Subcutaneous abdominal adipose tissue (tissue), 5 donors: ENCODE results near the gene A1BG.

Experiments
- H3K27ac ChIP-seq: one replicate; pipeline ENCODE4 v1.7.0; 2013; ENCODE audit warnings: low read depth, mild to moderate bottlenecking, inconsistent platforms, low read length, moderate library complexity
- H3K27me3 ChIP-seq, 5 donors: one replicate each; pipeline ENCODE4 v1.7.0; 2013; ENCODE audit warnings: low read length in 5 of 5, inconsistent platforms in 1 of 5; ENCODE audit not compliant: control insufficient read depth in 5 of 5, insufficient read depth in 4 of 5
- H3K36me3 ChIP-seq, 5 donors: one replicate each; pipeline ENCODE4 v1.7.0; 2013; ENCODE audit warnings: low read length in 5 of 5; ENCODE audit not compliant: control insufficient read depth in 5 of 5, insufficient read depth in 5 of 5
- H3K4me1 ChIP-seq, 5 donors: one replicate each; pipeline ENCODE4 v1.7.0; 2013; ENCODE audit warnings: low read length in 5 of 5, mild to moderate bottlenecking in 3 of 5, moderate library complexity in 1 of 5; ENCODE audit not compliant: control insufficient read depth in 5 of 5, insufficient read depth in 5 of 5
- H3K4me3 ChIP-seq, 5 donors: one replicate each; pipeline ENCODE4 v1.7.0; 2013; ENCODE audit warnings: low read length in 5 of 5, low read depth in 1 of 5
- H3K9ac ChIP-seq, 5 donors: one replicate each; pipeline ENCODE4 v1.7.0; 2013; ENCODE audit warnings: low read length in 5 of 5, mild to moderate bottlenecking in 4 of 5, moderate library complexity in 3 of 5
- H3K9me3 ChIP-seq, 5 donors: one replicate each; pipeline ENCODE4 v1.7.0; 2013; ENCODE audit warnings: low read length in 5 of 5; ENCODE audit not compliant: control insufficient read depth in 5 of 5
- donor health status: healthy.
- donor health status: healthy.
- donor health status: healthy.
- donor health status: healthy.
- donor health status: healthy.

The A1BG gene

DNA sequence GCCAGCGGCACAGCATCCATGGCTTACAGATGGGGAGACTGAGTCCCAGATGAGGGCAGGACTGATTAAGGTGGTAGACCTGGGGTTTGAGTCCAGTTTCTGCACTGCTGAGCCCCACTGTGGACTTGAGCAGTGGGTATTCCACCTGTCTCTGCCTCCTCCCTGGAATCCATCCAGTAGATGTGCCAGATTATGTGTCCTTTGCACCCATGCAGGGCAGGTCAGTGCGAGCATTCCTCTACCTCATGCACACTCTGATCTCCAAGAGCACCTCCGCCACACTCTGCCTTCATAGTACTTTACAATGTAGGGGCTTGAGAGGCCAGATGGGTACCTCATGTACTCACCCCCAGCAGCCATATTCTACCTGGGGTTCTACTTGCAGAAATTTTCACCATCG is 16.5 kb downstream of the A1BG start:
- H3K36me3 ChIP-seq: peaks cover 0 to 62% (median 53%) of the 10 kb centered on the region in 5 donors
- H3K27me3 ChIP-seq: no peaks in the 10 kb centered on the region

DNA sequence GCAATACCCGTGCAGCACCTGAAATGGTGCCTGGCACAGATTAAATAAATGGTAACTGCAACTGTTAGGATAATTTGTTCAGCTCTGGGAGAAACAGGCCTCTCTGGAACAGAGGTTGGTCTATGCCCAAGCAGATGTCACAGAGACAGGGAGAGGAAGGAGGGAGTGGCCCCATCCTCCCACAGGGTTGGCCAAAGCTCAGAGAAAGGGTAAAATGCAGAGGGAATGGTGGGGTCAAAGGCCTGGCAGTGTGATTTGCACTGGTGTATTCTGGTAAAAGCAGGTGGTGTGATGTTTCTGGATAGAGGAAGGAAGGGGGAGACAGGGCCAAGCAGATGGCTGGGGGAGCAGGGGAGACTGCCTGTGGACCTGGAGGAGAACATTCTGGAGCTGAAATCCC is 17.1 kb downstream of the A1BG start:
- peaks cover 0 to 57% (median 52%) of the 10 kb centered on the region in 5 donors for H3K36me3 ChIP-seq
- no peak overlapping the region for H3K9ac ChIP-seq

More for the DNA sequence above, 16.5 kb downstream of the A1BG start:
- Histone ChIP-seq H3K4me1 (peaks cover 0 to 8% (median 3%) of the 10 kb centered on the region in 5 donors), H3K9ac (no peak overlapping the region), H3K27ac (no peak overlapping the region), H3K4me3 (no peak overlapping the region), H3K9me3 (no peaks in the 10 kb centered on the region)

DNA sequence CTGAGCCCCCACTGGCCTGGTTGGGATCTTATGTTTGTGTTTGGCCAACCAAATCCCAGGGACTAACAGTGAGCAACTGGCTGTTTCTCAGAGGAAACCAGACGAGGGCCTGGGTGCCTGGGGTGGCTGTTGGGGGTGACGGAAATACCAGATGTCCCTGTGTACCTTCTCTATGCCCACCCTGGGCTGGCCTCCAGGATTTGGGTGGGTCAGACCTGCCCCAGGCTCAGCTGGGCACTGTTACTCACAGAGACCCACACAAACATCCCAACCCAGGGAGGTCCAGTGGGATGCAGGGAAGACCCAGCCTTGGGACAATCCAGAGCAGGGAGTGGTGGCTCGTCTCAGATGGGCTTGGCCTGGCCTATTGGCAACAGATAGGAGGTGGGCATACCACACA is 17.7 kb downstream of the A1BG start:
- H3K9ac ChIP-seq: no peak overlapping the region
- peaks cover 0 to 52% (median 51%) of the 10 kb centered on the region in 5 donors for H3K36me3 ChIP-seq
- no peak overlapping the region for H3K4me3 ChIP-seq
- H3K4me1 ChIP-seq: peaks cover 0 to 9% (median 3%) of the 10 kb centered on the region in 5 donors
- H3K27ac ChIP-seq: no peak overlapping the region
- no peaks in the 10 kb centered on the region for H3K27me3 ChIP-seq
- H3K9me3 ChIP-seq: no peaks in the 10 kb centered on the region

More for the DNA sequence above, 17.1 kb downstream of the A1BG start:
- no peaks in the 10 kb centered on the region for H3K9me3 ChIP-seq
- H3K4me3 ChIP-seq: no peak overlapping the region
- no peaks in the 10 kb centered on the region for H3K27me3 ChIP-seq
- H3K4me1 ChIP-seq: peaks cover 0 to 8% (median 3%) of the 10 kb centered on the region in 5 donors
- H3K27ac ChIP-seq: no peak overlapping the region

DNA sequence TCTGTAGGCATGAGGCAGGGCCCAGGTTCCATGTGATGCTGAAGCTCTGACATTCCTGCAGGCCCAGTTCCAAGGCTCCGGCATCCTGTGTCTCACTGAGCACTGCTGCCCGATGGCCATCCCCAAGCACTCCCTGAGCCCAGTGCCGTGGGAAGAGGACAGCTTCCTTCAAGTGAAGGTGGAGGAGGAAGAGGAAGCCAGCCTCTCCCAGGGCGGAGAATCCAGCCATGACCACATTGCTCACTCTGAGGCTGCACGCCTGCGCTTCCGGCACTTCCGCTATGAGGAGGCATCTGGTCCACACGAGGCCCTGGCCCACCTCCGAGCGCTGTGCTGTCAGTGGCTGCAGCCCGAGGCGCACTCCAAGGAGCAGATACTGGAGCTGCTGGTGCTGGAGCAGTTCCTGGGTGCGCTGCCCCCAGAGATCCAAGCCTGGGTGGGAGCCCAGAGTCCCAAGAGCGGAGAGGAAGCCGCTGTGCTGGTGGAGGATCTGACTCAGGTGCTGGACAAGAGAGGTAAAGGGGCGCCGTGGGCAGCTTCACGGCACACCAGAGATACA is 18.5 kb downstream of the A1BG start:
- Histone ChIP-seq H3K4me3 (no peak overlapping the region), H3K9ac (no peak overlapping the region), H3K9me3 (no peaks in the 10 kb centered on the region), H3K36me3 (peaks cover 0 to 48% (median 46%) of the 10 kb centered on the region in 5 donors), H3K27me3 (no peaks in the 10 kb centered on the region), H3K4me1 (peaks cover 0 to 10% (median 2%) of the 10 kb centered on the region in 5 donors), H3K27ac (no peak overlapping the region)

DNA sequence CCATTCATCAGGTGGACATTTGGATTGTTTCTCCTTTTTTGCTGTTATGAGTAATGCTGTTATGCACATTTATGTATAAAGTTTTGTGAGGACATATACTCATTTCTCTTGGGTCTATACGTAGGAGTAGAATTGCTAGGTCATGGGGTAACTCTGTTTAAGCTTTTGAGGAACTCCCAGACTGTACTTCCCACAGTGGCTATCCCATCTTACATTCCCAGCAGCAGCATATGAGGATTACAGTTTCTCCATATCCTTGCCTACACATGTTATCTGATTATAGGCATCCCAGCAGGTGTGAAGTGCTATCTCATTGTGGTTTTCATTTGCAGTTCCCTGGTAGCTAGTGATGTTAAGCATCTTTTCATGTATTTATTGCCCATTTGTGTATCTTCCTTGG is 20.6 kb downstream of the A1BG start:
- Histone ChIP-seq H3K9ac (no peak overlapping the region), H3K9me3 (no peaks in the 10 kb centered on the region), H3K4me1 (peaks cover 0 to 19% (median 7%) of the 10 kb centered on the region in 5 donors), H3K27ac (no peak overlapping the region), H3K36me3 (peaks cover 0 to 29% (median 28%) of the 10 kb centered on the region in 5 donors), H3K27me3 (no peaks in the 10 kb centered on the region), H3K4me3 (no peak overlapping the region)

DNA sequence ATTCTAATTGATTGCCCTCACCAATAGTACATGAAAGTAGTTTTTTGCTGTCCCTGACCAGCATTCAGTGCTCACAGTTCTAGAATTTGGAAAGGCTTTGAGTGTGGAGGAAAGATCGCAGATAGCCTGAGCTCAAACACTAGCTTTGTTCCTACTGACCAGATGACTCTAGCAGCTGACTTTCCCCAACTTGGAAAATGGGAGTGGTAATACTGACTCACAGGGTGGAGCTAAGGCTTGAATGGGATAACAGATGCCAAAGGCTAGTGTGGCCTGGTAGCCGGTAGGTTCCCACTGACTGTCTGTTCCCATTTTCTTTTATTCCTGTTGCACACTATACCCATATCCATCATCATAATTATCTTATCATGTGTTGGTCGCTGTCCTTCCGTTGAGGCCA is 22.8 kb downstream of the A1BG start:
- H3K27ac ChIP-seq: no peak overlapping the region
- no peaks in the 10 kb centered on the region for H3K9me3 ChIP-seq
- no peaks in the 10 kb centered on the region for H3K27me3 ChIP-seq
- peaks cover 0 to 11% (median 9%) of the 10 kb centered on the region in 5 donors for H3K36me3 ChIP-seq
- no peak overlapping the region for H3K4me3 ChIP-seq
- peaks cover 10 to 35% (median 24%) of the 10 kb centered on the region in 5 donors for H3K4me1 ChIP-seq
- peak overlapping the region in 1 of 5 donors; percentile 1 for H3K9ac ChIP-seq

DNA sequence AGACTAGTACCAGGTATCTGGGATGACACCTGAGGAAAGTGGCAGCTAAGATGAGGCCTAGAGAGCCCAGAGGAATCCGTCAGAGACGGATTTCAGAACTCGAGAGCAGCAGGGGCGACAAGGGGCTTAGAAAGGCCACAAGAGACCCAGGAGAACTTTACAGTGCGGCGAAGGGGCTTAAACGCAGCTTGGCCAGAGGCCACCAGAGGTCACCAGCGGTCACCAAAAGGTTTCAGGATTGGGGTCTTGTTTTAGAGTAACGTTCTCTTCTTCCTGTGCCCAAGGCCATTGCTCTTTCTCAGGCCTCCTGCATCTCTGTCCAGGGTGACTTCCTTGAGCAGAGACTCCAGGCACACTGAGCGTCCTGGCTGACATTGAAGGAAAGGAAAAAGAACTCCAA is 24.3 kb downstream of the A1BG start:
- no peaks in the 10 kb centered on the region for H3K9me3 ChIP-seq
- no peak overlapping the region for H3K27ac ChIP-seq
- no peaks in the 10 kb centered on the region for H3K36me3 ChIP-seq
- no peak overlapping the region for H3K4me3 ChIP-seq
- H3K9ac ChIP-seq: no peak overlapping the region
- peaks cover 10 to 38% (median 26%) of the 10 kb centered on the region in 5 donors for H3K4me1 ChIP-seq
- no peaks in the 10 kb centered on the region for H3K27me3 ChIP-seq

DNA sequence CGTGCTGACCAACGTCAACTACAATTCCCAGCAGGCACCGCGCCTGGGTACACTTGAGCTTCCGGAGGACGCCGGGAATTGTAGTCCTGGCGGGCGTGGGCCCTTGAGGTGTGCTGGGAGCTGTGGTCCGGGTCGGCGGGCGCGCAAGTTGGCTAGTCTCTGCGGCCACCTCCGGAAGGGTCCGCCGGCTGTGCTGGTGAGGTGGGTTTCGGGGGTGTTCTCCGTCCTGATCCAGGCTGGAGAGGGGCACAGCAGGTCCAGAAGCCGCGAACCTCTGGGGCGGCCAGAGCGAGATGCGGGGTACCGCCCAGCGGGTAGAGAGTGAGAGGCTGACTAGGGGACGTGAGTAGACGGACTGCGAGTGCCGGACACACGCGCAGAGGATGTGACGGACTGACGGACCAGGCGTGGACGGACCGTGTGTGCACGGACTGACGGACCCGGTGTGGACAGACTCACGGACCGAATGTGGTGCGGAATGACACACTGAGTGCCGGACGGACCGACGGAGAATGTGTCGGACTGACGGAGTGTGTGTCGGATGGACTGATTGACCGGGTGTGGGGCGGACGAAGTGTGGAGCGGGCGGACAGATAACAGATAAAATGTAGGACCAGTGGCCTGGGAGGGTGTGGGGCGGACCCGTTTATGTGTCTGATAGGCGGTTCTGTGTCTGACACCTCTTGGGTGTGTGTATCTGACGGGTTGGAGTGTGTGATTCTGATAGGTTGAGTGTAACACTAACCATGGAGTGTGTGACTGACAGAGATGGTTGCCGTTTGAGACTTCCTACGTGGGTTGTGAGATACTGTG is 26.2 kb downstream of the A1BG start, which contains the start of gene ZSCAN22:
Gene ZSCAN22, plus strand, starts transcription at position 81 of the 813 bp plus-strand sequence. CDS start 7,809 bp downstream, outside the sequence.
- H3K9me3 ChIP-seq: no peaks in the 10 kb centered on the region
- peak within 1 kb of the TSS; percentile 88 to 99 (median 91) for H3K4me3 ChIP-seq
- H3K4me1 ChIP-seq: peaks cover 10 to 38% (median 26%) of the 10 kb centered on the region in 5 donors
- peak within 1 kb of the TSS; percentile 82 for H3K27ac ChIP-seq
- peak within 1 kb of the TSS; percentile 81 to 93 (median 87) for H3K9ac ChIP-seq
- H3K36me3 ChIP-seq: peaks cover 0 to 7% (median 3%) of the 10 kb centered on the region in 5 donors
- H3K27me3 ChIP-seq: no peaks in the 10 kb centered on the region

DNA sequence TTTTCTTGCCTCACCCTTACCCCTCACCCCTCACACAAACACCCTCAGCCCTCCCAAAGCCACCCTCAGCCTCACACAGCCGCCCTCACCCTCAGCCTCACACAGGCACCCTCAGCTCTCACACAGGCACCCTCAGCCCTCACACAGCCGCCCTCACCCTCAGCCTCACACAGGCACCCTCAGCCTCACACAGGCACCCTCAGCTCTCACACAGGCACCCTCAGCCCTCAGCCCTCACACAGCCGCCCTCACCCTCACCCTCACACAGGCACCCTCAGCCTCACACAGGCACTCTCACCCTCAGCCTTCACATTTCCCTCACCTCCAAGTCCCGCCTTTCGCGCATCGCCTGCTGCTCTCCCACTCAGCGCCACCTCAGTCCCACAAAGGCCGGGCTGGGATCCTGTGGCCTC is 26.8 kb downstream of the A1BG start:
- Histone ChIP-seq H3K27ac (peak overlapping the region; percentile 82), H3K27me3 (no peaks in the 10 kb centered on the region), H3K9me3 (no peaks in the 10 kb centered on the region), H3K9ac (peak overlapping the region; percentile 56 to 93 (median 87)), H3K4me1 (peaks cover 10 to 38% (median 26%) of the 10 kb centered on the region in 5 donors), H3K4me3 (peak overlapping the region; percentile 86 to 99 (median 88)), H3K36me3 (peaks cover 0 to 10% (median 7%) of the 10 kb centered on the region in 5 donors)
